Psoas muscle (tissue), 8 donors: ENCODE results near the gene PLLP. TPM values are rescaled to one million over a fixed set of nuclear protein-coding genes. Genes with fewer than 3 reads are reported as not detected.
"Not testable (repeated sequence)": the region's sequence is repeated elsewhere in the genome, so short reads cannot be mapped to it uniquely, and the experiment has no call there.

Source experiments
- ATAC-seq, 4 donors: fragments of 200-7000 bp; cut with Tn5 transposase; one replicate each; pipeline ENCODE4 v1.9.1; 2020; ENCODE audit warnings: moderate library complexity in 3 of 4, mild to moderate bottlenecking in 2 of 4
- DNase-seq, 2 donors: peaks; one replicate each; pipeline ENCODE4 v3.0.0-alpha.2; 2020
- H3K27ac ChIP-seq: fragments of 200-600 bp; one replicate; pipeline ENCODE4 v1.8.0; 2022
- H3K27me3 ChIP-seq, 3 donors: fragments of 200-600 bp in 1 of 3; one replicate each; pipeline versions ENCODE4 v1.6.1 to v1.8.0; 2013 to 2022; ENCODE audit warnings: low read length in 2 of 3, mild to moderate bottlenecking in 2 of 3, moderate library complexity in 1 of 3; ENCODE audit not compliant: insufficient read depth in 3 of 3
- H3K36me3 ChIP-seq, 2 donors: fragments of 200-600 bp in 1 of 2; one replicate each; pipeline versions ENCODE4 v1.6.1 to v1.8.0; 2013 to 2022; ENCODE audit warnings: low read depth in 1 of 2, mild to moderate bottlenecking in 1 of 2, moderate library complexity in 1 of 2; ENCODE audit not compliant: insufficient read depth in 1 of 2
- H3K4me1 ChIP-seq: fragments of 200-600 bp; one replicate; pipeline ENCODE4 v1.8.0; 2022
- H3K4me3 ChIP-seq: fragments of 200-600 bp; one replicate; pipeline ENCODE4 v1.8.0; 2022; ENCODE audit warnings: mild to moderate bottlenecking
- H3K9me3 ChIP-seq: fragments of 200-600 bp; one replicate; pipeline ENCODE4 v1.8.0; 2022
- WGBS, 3 donors: extraction: QIAGEN DNeasy Blood & Tissue Kit; methylation state at CpG; one replicate each; pipeline versions ENCODE4 v1.1.6 to v1.1.7; 2013; 5-methylcytosine and 5-hydroxymethylcytosine counted together
- intact Hi-C, 2 donors: fragments of 100-400 bp; cut with DNase I; formaldehyde crosslinking; loops; one replicate each; pipeline versions ENCODE4 v1.11.0 to v1.14.2; 2022
- polyA plus RNA-seq, 3 donors: library from polyadenylated mRNA; stranded (reverse); fragments of 200-250 nt; gene quantifications; one replicate each; pipeline ENCODE4 v1.2.3, GENCODE V29; 2013
- total RNA-seq, 4 donors: library from RNA; stranded (reverse); fragmentation: NEBNext Ultra II Directional in 2 of 4; extraction: Animal tissue kit (Norgen Biotek cat#: 25700) in 2 of 4; gene quantifications; one replicate each; pipeline versions ENCODE4 v1.2.1 to v1.2.4, GENCODE V29; 2021 to 2023
- TF ChIP-seq, protein P1 (sequence below): fragments of 200-600 bp; IDR thresholded peaks from one replicate; pipeline ENCODE4 v1.8.0; 2022; ENCODE audit warnings: antibody characterized with exemption
- donor health status: healthy with polysubstance abuse.
- donor health status: DM: no; HTN: no; CAD: no; lungs with moderate emphysema.
- donor health status: Bipolar disorder and iron deficiency.
- donor health status: healthy.
- donor health status: DM: yes; HTN: yes; CAD: no.
- donor health status: DM: no; HTN: no; CAD: no.
- donor health status: DM: no; HTN: no; CAD: no.
- donor health status: DM: yes; HTN: yes; CAD: no.

Gene PLLP
- total and polyA plus RNA-seq, 7 donors: 0.39 to 3.1 (median 2.0) TPM

DNA sequence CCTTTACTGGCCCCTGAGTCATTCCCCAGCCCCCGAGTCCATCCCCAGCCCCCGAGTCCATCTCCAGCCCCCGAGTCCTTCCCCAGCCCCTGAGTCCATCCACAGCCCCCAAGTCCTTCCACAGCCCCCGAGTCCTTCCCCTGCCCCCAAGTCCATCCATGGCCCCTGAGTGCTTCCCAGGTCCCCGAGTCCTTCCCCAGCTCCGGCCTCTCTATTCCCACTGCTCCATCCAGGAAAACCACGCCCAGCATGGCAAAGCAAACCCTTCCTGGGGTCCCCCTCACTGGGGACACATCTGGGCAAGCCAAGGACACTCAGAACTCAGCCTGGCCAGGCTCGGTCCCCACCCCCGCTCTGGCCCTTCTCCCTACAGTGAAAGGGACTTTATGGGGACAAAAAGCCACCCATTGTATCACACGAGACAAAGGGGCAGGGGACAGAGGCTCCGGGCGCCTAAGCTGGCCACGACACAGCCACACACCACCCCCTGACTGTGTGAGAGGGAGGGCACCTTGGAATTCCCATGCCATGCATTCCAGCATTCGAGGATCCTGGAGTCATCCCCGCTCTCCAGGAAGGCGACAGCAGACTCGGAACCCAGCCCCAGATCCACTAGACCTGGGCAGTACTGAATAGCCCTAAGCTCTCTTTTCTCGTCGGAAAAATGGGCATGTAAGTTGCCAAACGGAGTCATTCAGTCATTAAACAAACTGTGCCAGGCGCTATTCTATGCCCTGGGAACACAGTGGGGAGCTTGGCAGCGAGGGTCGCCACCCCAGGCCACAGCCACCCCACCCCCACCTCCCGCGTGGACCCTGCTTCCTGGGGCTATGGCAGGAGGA, 14.0 kb downstream of the PLLP start:
- ATAC-seq: no peak
- H3K4me3 ChIP-seq: no peak overlapping the region
- no peaks in the 10 kb centered on the region for H3K9me3 ChIP-seq
- H3K36me3 ChIP-seq: no peaks in the 10 kb centered on the region
- TF ChIP-seq, protein P1, sequence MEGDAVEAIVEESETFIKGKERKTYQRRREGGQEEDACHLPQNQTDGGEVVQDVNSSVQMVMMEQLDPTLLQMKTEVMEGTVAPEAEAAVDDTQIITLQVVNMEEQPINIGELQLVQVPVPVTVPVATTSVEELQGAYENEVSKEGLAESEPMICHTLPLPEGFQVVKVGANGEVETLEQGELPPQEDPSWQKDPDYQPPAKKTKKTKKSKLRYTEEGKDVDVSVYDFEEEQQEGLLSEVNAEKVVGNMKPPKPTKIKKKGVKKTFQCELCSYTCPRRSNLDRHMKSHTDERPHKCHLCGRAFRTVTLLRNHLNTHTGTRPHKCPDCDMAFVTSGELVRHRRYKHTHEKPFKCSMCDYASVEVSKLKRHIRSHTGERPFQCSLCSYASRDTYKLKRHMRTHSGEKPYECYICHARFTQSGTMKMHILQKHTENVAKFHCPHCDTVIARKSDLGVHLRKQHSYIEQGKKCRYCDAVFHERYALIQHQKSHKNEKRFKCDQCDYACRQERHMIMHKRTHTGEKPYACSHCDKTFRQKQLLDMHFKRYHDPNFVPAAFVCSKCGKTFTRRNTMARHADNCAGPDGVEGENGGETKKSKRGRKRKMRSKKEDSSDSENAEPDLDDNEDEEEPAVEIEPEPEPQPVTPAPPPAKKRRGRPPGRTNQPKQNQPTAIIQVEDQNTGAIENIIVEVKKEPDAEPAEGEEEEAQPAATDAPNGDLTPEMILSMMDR: no peak
- peak in 1 of 2 donors; percentile 19 for DNase-seq
- no peaks in the 10 kb centered on the region for H3K27me3 ChIP-seq
- no peaks in the 10 kb centered on the region for H3K4me1 ChIP-seq
- intact Hi-C loops: no loop called here
- no peak overlapping the region for H3K27ac ChIP-seq
- WGBS, 3 donors: 73 to 81% (median 73%) methylated on average over 25 of the region's 25 CpGs

DNA sequence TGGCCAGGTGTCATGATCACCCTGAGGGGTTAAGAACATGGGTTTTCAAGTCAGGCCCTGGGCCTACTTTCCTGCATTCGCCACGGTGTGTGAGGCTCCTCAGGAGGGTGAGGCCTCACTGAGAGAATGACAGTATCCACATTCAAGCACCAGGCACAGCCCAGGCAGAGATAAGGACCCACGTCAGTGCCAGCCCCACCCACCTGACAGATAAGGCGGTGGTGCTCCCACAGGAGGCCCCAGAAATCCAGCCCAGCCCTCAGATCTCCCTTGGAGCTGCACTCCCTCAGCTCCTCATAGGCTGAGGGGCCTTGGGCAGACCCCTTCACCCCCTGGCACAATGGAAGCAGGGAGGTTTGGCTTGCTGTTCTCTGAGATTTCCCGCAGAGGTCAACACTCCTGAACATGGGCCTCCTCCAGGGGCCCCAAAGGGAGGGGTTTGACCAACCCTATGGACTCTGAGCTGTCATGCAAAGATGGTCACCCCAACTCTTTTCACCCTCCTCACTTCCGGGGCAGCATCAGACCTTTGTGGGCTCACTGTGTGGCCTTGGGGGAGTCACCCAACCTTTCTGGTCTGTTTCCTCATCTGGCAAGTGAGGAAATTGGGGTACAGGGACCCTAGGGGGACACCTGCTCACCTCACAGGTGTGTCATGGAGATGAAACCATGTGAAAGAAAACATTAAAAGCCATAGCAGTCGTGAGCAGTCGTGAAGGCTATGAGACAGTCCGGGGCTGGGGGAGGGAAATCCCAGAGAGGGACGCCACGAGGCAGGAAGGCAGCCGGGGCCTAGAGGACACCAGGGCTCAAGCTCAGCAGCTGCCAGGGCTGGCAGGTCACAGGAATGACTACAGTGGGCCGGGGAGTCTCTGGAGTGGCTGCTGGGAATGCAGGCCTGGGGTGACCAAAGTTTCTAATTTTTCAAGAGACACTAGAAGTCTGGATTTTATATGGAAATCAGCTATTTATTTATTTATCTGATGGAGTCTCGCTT, 15.4 kb downstream of the PLLP start:
- Histone ChIP-seq H3K4me3 (no peak overlapping the region), H3K27me3 (no peaks in the 10 kb centered on the region), H3K9me3 (no peaks in the 10 kb centered on the region), H3K4me1 (no peaks in the 10 kb centered on the region), H3K27ac (no peak overlapping the region), H3K36me3 (no peaks in the 10 kb centered on the region)
- intact Hi-C loops: no loop called here
- ATAC-seq (no peak), DNase-seq (peak in 1 of 2 donors; percentile 30)
- 54 to 62% (median 56%) methylated on average over 14 of the region's 14 CpGs for WGBS, 3 donors
- TF ChIP-seq, protein P1: no peak

DNA sequence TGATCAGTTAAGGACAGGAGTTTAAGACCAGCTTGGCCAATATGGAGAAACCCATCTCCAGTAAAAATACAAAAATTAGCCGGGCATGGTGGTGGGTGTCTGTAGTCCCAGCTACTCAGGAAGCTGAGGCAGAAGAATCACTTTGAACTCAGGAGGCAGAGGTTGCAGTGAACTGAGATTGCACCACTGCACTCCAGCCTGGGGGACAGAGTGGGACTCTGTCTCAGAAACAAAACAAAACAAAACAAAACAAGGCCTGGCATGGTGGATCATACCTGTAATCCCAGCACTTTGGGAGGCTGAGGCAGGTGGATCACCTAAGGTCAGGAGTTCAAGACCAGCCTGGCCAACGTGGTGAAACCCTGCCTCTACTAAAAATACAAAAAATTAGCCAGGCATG, 17.1 kb downstream of the PLLP start:
- H3K9me3 ChIP-seq, H3K27me3 ChIP-seq, ATAC-seq, H3K4me3 ChIP-seq, DNase-seq, H3K36me3 ChIP-seq, H3K27ac ChIP-seq, H3K4me1 ChIP-seq, intact Hi-C loops: not testable (repeated sequence)
- 47 to 67% (median 66%) methylated on average over 2 of the region's 2 CpGs for WGBS, 3 donors

DNA sequence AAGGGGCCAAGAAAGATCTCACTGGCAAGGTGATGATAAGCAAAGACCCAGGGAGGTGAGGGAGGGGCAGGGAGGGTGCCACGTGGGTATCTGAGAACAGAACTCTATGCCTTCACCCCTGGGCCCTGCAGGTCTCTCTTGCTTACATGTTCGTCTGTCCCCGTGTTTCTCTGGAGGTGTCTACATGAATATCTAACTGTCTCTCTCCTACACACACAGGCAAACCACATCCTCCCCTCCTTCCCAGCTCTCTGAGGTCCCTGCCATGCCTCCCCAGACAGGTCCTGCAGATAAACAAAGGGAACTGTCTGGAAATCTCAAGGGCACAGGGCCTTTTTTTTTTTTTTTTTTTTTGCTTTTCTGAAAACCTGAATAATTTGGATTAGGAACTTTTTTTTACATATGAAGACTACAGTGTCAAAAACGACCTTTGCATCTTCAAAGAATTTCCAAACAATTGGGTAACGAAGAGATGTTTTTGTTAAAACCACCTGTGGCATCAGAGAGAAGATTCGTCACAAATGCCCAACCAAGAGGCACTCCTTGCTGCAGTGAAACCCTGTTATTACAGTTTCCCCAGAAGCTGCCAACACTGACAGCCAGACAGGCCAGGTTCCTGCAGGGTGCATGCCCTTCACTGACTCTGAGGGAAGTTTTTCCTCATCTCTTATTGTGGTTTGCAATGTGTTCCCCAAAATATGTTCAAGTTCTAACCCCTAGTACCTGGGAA, 17.8 kb downstream of the PLLP start:
- Histone ChIP-seq H3K9me3 (no peaks in the 10 kb centered on the region), H3K4me3 (no peak overlapping the region), H3K36me3 (no peaks in the 10 kb centered on the region), H3K27ac (no peak overlapping the region), H3K4me1 (no peaks in the 10 kb centered on the region), H3K27me3 (no peaks in the 10 kb centered on the region)
- WGBS, 3 donors: 61 to 72% (median 62%) methylated on average over 6 of the region's 6 CpGs
- ATAC-seq (no peak), DNase-seq (no peak)
- TF ChIP-seq, protein P1: no peak
- intact Hi-C loops: no loop called here
